Keratinocyte (primary cell): ENCODE data around the gene DCAF7.

Source experiments
- EZH2 ChIP-seq: IDR thresholded peaks from one replicate; pipeline ENCODE4 v1.6.1; 2012; ENCODE audit warnings: inconsistent platforms, mild to moderate bottlenecking, low read length, moderate library complexity
- TF ChIP-seq, protein P1 (sequence below), 3 experiments: IDR thresholded peaks in 1 of 3; conservative IDR thresholded peaks in 1 of 3; optimal IDR thresholded peaks in 1 of 3; 2 replicates in 2 of 3; 3 replicates in 1 of 3; pipeline versions ENCODE3 to v1.5.1; 2011; ENCODE audit warnings: low read length in 3 of 3, mild to moderate bottlenecking in 3 of 3, moderate library complexity in 2 of 3, control low read depth in 1 of 3, inconsistent platforms in 1 of 3; ENCODE audit not compliant: insufficient read depth in 2 of 3; ENCODE audit errors: extremely low read depth in 1 of 3

DNA sequence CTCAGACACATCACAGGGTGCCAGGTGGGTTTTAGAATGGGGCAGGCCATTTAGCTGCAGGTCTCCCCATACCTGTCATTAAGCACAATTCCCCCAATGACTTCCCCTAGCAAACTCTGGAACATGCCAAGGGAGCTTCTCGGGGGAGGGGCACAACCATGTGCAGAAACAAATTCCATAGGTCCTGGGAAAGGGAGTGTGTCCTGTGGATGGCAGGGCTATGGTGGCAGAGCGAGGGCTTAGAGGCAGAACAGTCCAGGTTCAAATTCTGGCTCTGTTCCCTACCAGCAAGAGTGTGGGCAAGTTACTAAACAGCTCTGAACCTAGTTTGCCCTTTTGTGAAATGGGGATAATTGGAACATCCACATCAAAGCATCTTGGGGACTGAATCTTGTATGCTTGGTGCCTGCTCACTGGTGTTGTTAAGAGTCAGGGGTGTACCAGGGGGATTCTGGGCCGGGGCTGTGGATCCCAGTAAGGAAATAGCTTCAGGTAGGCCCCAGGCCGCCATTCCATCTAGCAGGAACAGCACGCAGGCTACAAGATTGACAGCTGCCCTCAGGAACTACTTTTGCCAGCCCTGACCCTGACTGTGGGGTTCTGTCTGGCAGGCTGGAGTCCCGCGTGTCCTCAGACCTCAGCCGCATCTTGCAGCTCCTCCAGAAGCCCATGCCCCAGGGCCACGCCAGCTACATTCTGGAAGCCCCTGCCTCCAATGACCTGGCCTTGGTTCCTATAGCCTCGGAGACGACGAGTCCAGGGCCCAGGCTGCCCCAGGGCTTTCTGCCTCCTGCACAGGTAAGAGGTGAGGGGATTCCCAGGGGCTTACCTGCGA, 5.6 kb upstream of the DCAF7 start:
- TF ChIP-seq, protein P1, sequence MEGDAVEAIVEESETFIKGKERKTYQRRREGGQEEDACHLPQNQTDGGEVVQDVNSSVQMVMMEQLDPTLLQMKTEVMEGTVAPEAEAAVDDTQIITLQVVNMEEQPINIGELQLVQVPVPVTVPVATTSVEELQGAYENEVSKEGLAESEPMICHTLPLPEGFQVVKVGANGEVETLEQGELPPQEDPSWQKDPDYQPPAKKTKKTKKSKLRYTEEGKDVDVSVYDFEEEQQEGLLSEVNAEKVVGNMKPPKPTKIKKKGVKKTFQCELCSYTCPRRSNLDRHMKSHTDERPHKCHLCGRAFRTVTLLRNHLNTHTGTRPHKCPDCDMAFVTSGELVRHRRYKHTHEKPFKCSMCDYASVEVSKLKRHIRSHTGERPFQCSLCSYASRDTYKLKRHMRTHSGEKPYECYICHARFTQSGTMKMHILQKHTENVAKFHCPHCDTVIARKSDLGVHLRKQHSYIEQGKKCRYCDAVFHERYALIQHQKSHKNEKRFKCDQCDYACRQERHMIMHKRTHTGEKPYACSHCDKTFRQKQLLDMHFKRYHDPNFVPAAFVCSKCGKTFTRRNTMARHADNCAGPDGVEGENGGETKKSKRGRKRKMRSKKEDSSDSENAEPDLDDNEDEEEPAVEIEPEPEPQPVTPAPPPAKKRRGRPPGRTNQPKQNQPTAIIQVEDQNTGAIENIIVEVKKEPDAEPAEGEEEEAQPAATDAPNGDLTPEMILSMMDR (optimal IDR thresholded peaks at IDR 0.05 in 1 of 3, IDR thresholded peaks at IDR 0.05 in 1 of 3, conservative IDR thresholded peaks at IDR 0.05 in 1 of 3; ENCODE audit: extremely low read depth in 1 of 3, insufficient read depth in 2 of 3, low read length in 3 of 3) = no peak
- TF ChIP-seq EZH2 = no peak
